Suprapubic skin (tissue), 4 donors: Measurements from ENCODE around the gene MEF2B. TPM values are rescaled to one million over a fixed set of nuclear protein-coding genes. Genes with fewer than 3 reads are reported as not detected.
"Not testable (repeated sequence)": the region's sequence is repeated elsewhere in the genome, so short reads cannot be mapped to it uniquely, and the experiment has no call there.

Experiments
- DNase-seq, 2 donors: peaks; one replicate each; pipeline ENCODE4 v3.0.0-alpha.2; 2019; ENCODE audit warnings: low spot score in 2 of 2
- H3K27ac ChIP-seq: fragments of 200-600 bp; sonication (generic); one replicate; pipeline ENCODE4 v1.5.1; 2019
- H3K27me3 ChIP-seq: fragments of 200-600 bp; sonication (generic); one replicate; pipeline ENCODE4 v1.5.1; 2019
- H3K36me3 ChIP-seq: fragments of 200-600 bp; sonication (generic); one replicate; pipeline ENCODE4 v1.5.1; 2019
- H3K4me1 ChIP-seq: fragments of 200-600 bp; sonication (generic); one replicate; pipeline ENCODE4 v1.5.1; 2019
- H3K4me3 ChIP-seq: fragments of 200-600 bp; sonication (generic); one replicate; pipeline ENCODE4 v1.5.1; 2019; ENCODE audit warnings: mild to moderate bottlenecking
- H3K9me3 ChIP-seq: fragments of 200-600 bp; sonication (generic); one replicate; pipeline ENCODE4 v1.5.1; 2019
- EP300 ChIP-seq: sonication (generic); formaldehyde crosslinking; IDR thresholded peaks from one replicate; pipeline ENCODE4 v1.6.1; 2017; ENCODE audit warnings: antibody characterized with exemption
- POLR2A ChIP-seq, 2 donors: fragments of 450-650 bp; IDR thresholded peaks; one replicate each; pipeline ENCODE4 v1.6.1; 2017; ENCODE audit warnings: antibody characterized with exemption in 2 of 2, mild to moderate bottlenecking in 2 of 2, moderate library complexity in 2 of 2
- POLR2AphosphoS5 ChIP-seq, 3 donors: sonication (generic); formaldehyde crosslinking; IDR thresholded peaks; one replicate each; pipeline ENCODE4 v1.6.1; 2017; ENCODE audit warnings: antibody characterized with exemption in 3 of 3
- WGBS: methylation state at CpG from one replicate; pipeline ENCODE4 v1.1.5; 2018; 5-methylcytosine and 5-hydroxymethylcytosine counted together
- total RNA-seq, 4 donors: library from RNA; depleted of rRNA; stranded (reverse); fragments of >200 nt; gene quantifications; one replicate each; pipeline ENCODE4 v1.1.0, GENCODE V29; 2016
- TF ChIP-seq, protein P1 (sequence below), 2 donors: fragments of 200-600 bp in 1 of 2; fragments of 450-650 bp in 1 of 2; sonication (generic) in 1 of 2; IDR thresholded peaks; one replicate each; pipeline ENCODE4 v1.5.1; 2016 to 2019; ENCODE audit warnings: antibody characterized with exemption in 2 of 2, mild to moderate bottlenecking in 1 of 2, moderate library complexity in 1 of 2

Gene MEF2B
- total RNA-seq, 4 donors from 2014 or later: 0.68 to 1.8 (median 0.73) TPM; not detected in 1

DNA sequence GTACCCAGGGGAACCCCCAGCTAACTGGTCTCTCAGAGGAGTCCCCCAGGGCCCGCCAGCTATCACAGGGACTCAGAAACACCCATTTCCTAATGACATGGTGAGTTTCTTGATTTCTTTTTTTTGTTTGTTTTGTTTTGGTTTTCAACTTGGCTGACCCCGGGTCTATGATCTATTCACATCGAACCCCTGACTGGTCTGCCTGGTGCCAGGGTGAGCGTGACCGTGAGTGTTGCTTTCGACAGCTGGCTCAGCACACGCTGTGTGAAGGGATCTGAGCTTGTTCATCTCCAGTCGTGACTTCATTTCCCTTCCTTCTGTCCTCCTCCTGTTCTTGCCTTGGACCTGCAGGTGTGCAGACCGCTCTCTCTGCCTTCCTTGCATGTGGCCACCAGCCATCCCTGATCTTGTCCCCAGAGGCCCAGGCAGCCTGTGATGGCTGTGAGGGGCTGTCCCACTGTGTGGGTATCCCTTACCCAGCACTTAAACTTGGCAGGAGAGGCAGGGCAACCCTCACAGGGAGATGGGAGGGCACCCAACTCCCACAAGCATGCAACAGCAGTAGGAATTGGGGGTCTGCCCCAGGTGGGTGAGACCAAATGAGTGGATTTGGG is 58.0 kb downstream of the MEF2B start:
- Histone ChIP-seq H3K27ac (no peak overlapping the region), H3K27me3 (no peaks in the 10 kb centered on the region), H3K4me1 (peaks cover 6% of the 10 kb centered on the region), H3K4me3 (no peak overlapping the region), H3K36me3 (no peaks in the 10 kb centered on the region), H3K9me3 (no peaks in the 10 kb centered on the region)
- WGBS: 84% methylated on average over 9 of the region's 9 CpGs
- DNase-seq: no peak
- TF ChIP-seq EP300 (no peak), POLR2A (IDR thresholded peaks at IDR 0.05) (no peak), POLR2AphosphoS5 (IDR thresholded peaks at IDR 0.05) (no peak)
- TF ChIP-seq, protein P1, sequence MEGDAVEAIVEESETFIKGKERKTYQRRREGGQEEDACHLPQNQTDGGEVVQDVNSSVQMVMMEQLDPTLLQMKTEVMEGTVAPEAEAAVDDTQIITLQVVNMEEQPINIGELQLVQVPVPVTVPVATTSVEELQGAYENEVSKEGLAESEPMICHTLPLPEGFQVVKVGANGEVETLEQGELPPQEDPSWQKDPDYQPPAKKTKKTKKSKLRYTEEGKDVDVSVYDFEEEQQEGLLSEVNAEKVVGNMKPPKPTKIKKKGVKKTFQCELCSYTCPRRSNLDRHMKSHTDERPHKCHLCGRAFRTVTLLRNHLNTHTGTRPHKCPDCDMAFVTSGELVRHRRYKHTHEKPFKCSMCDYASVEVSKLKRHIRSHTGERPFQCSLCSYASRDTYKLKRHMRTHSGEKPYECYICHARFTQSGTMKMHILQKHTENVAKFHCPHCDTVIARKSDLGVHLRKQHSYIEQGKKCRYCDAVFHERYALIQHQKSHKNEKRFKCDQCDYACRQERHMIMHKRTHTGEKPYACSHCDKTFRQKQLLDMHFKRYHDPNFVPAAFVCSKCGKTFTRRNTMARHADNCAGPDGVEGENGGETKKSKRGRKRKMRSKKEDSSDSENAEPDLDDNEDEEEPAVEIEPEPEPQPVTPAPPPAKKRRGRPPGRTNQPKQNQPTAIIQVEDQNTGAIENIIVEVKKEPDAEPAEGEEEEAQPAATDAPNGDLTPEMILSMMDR (IDR thresholded peaks at IDR 0.05): no peak

DNA sequence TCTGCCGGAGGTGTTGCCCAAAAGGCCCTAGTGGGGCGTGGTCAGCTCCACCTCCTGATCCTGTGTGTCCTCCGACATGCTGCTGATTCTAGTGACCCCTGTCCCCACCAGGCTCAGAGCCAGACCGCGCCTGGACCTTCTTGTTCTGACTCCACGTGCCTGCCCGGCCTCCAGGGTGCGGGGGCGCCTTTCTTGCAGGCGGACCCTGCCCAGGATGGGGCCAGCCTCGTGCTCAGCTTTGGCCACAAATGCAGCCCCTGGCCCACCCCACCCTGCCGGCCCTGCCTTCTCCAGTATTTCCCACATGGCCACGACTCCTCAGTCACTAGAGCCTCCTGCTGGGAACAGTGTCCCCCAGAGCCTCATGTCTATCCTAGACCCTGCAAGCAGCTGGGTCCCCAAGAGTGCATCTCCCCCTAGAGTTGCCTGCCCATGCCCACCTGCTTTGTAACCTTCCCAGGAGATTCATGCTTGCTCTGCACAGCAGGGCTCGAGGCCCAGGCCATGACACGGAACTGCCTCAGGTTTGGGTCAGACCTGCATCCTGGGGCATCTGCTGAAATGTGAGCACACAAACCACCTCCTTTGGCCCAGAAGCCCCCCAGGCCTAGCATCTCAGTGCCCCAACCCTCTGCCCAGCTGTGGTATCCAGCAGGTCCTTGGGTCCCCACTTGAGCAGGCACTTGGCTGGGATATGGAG is 58.8 kb downstream of the MEF2B start:
- Histone ChIP-seq H3K27me3 (no peaks in the 10 kb centered on the region), H3K4me3 (no peak overlapping the region), H3K36me3 (no peaks in the 10 kb centered on the region), H3K9me3 (no peaks in the 10 kb centered on the region), H3K4me1 (peaks cover 6% of the 10 kb centered on the region), H3K27ac (no peak overlapping the region)
- no peak for TF ChIP-seq POLR2A (IDR thresholded peaks at IDR 0.05)
- TF ChIP-seq POLR2AphosphoS5 (IDR thresholded peaks at IDR 0.05): no peak
- TF ChIP-seq, protein P1 (IDR thresholded peaks at IDR 0.05): no peak
- no peak for TF ChIP-seq EP300
- WGBS: 78% methylated on average over 12 of the region's 15 CpGs
- no peak for DNase-seq

DNA sequence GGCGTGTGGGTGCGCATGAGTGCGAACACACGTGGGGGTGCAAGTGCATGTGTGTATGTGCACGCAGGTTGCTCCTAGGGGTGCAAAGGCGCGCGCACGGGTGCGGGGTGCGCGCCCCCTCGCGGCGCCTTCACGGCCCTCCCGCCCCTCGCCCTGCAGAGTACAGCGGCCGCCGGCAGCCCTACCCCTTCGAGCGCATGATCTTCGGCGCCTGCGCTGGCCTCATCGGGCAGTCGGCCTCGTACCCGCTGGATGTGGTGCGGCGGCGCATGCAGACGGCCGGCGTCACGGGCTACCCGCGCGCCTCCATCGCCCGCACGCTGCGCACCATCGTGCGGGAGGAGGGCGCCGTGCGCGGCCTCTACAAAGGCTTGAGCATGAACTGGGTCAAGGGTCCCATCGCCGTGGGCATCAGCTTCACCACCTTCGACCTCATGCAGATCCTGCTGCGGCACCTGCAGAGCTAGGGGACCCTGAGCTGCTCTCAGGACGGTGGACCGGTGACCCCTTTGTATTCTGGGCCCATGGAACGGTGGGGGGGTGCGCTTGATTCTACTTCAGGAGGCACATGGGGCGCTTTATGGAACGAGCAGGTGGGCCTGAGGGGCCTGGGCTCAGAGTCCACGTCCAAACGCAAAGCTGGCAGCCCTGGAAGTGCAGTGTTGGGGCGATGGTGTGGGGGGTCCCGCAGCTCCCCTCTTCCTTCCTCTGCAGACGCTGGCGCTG is 59.5 kb downstream of the MEF2B start:
- H3K27ac ChIP-seq: no peak overlapping the region
- no peaks in the 10 kb centered on the region for H3K36me3 ChIP-seq
- WGBS: 14% methylated on average over 14 of the region's 66 CpGs
- H3K4me3 ChIP-seq: no peak overlapping the region
- H3K4me1 ChIP-seq: peaks cover 8% of the 10 kb centered on the region
- H3K9me3 ChIP-seq: no peaks in the 10 kb centered on the region
- TF ChIP-seq, protein P1 (IDR thresholded peaks at IDR 0.05): peak in 1 of 2 donors; percentile 19
- TF ChIP-seq POLR2AphosphoS5 (IDR thresholded peaks at IDR 0.05) (no peak), POLR2A (IDR thresholded peaks at IDR 0.05) (no peak), EP300 (no peak)
- no peak for DNase-seq
- no peaks in the 10 kb centered on the region for H3K27me3 ChIP-seq

DNA sequence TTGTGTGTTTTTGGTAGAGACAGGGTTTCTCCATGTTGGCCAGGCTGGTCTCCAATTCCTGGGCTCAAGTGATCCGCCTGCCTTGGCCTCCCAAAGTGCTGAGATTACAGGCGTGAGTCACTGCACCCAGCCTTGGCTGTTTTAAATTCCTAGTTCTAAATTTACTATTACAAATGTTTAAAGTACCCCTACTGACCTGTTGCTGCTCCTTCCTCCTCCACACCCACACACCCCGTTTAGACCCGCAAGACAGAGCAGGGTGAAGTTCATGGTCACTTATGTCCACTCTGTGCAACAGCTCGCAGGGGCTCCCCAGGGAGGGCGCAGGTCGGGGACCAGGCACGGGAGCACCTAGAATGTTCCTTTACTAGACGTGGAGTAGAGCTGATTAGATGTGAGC is 60.5 kb downstream of the MEF2B start:
- Histone ChIP-seq H3K27ac (no peak overlapping the region), H3K9me3 (no peaks in the 10 kb centered on the region), H3K36me3 (no peaks in the 10 kb centered on the region), H3K27me3 (no peaks in the 10 kb centered on the region), H3K4me1 (peaks cover 18% of the 10 kb centered on the region), H3K4me3 (no peak overlapping the region)
- WGBS: 88% methylated on average over 9 of the region's 9 CpGs
- TF ChIP-seq, protein P1 (IDR thresholded peaks at IDR 0.05): no peak
- TF ChIP-seq POLR2A (IDR thresholded peaks at IDR 0.05) (no peak), POLR2AphosphoS5 (IDR thresholded peaks at IDR 0.05) (no peak), EP300 (no peak)
- no peak for DNase-seq

DNA sequence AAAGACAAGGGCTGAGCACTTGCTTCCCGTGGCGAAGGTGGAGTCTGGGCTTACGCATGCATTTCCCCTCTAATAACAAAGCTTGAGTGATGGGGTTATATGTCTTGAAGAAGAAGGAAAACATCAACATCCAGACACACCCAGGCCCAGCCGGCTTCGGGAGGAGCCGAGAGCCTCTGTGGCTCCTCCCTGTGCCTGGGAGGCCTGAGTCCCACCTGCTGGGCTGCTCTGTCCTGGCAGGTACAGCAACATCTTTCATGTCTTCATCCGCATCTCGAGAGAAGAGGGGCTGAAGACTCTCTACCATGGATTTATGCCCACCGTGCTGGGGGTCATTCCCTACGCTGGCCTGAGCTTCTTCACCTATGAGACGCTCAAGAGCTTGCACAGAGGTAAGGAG is 62.4 kb downstream of the MEF2B start:
- no peaks in the 10 kb centered on the region for H3K27me3 ChIP-seq
- TF ChIP-seq POLR2A (IDR thresholded peaks at IDR 0.05) (no peak), POLR2AphosphoS5 (IDR thresholded peaks at IDR 0.05) (no peak), EP300 (no peak)
- TF ChIP-seq, protein P1 (IDR thresholded peaks at IDR 0.05): no peak
- no peaks in the 10 kb centered on the region for H3K9me3 ChIP-seq
- no peak overlapping the region for H3K27ac ChIP-seq
- DNase-seq: no peak
- no peak overlapping the region for H3K4me3 ChIP-seq
- peaks cover 18% of the 10 kb centered on the region for H3K4me1 ChIP-seq
- no peaks in the 10 kb centered on the region for H3K36me3 ChIP-seq
- WGBS: 79% methylated on average over 11 of the region's 11 CpGs

DNA sequence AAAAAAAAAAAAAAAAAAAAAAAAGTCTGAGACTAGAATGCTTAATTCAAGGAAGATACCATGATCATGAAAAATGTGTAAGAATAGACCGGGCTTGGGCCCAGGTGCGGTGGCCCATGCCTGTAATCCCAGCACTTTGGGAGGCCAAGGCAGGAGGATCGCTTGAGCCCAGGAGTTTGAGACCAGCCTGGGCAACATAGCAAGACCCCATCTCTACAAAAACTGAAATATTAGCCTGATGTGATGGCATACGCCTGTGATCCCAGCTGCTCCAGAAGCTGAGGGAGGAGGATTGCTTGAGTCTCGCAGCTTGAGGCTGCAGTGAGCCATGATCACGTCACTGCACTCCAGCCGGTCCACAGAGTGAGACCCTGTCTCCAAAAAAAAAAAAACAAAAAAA is 63.1 kb downstream of the MEF2B start:
- H3K4me1 ChIP-seq: peaks cover 18% of the 10 kb centered on the region
- H3K36me3 ChIP-seq, H3K9me3 ChIP-seq, H3K4me3 ChIP-seq, H3K27me3 ChIP-seq, DNase-seq, H3K27ac ChIP-seq: not testable (repeated sequence)
- WGBS: 93% methylated on average over 7 of the region's 7 CpGs
